GM12878 (cell line): ENCODE measurements around the gene CDC5L. TPM values are rescaled to one million over a fixed set of nuclear protein-coding genes. Genes with fewer than 3 reads are reported as not detected.
"Not testable (repeated sequence)": the region's sequence is repeated elsewhere in the genome, so short reads cannot be mapped to it uniquely, and the experiment has no call there.

ENCODE experiments used
- ATAC-seq: fragments of 200-7000 bp; cut with Tn5 transposase; 3 replicates; pipeline ENCODE4 v1.9.1; 2020; ENCODE audit warnings: mild to moderate bottlenecking, moderate library complexity
- BruUV-seq: library from RNA; stranded (reverse); fragments of 400-500 nt; replicated peaks from 2 replicates; lab custom pipeline; 2021; lab: Mats Ljungman, UMichigan
- CTCF ChIA-PET: fragments of 300-600 bp; sonication (Branson Sonifier 250); formaldehyde crosslinking; extraction: SDS; loops from one replicate; lab custom pipeline; 2021; ENCODE audit warnings: inconsistent platforms; lab: Yijun Ruan, JAX
- POLR2A ChIA-PET: fragments of 350-600 bp; formaldehyde crosslinking; extraction: SDS; loops from one replicate; lab custom pipeline; 2021; ENCODE audit warnings: inconsistent platforms; lab: Charles Lee
- RAD21 ChIA-PET: fragments of 300-600 bp; sonication (Branson Sonifier 250); formaldehyde crosslinking; loops from one replicate; lab custom pipeline; 2023; ENCODE audit warnings: antibody characterized with exemption; ENCODE audit not compliant: unreplicated experiment; lab: Charles Lee
- SMC1A ChIA-PET: fragments of 300-600 bp; sonication (Branson Sonifier 250); formaldehyde crosslinking; loops from one replicate; lab custom pipeline; 2023; ENCODE audit not compliant: unreplicated experiment, uncharacterized antibody; lab: Charles Lee
- DNase-seq: peaks from one replicate; pipeline ENCODE4 v3.0.0-alpha.2; 2011; ENCODE audit warnings: low read depth, low spot score
- FAIRE-seq: peaks from 3 replicates; lab custom pipeline; 2011; peaks lifted over from hg19 to GRCh38; lab: Jason Lieb, UNC
- H2AFZ ChIP-seq: 2 replicates; pipeline ENCODE4 v1.6.0; 2011; ENCODE audit warnings: low read depth, low read length, control low read depth; ENCODE audit not compliant: control insufficient read depth
- H3K27ac ChIP-seq: 2 replicates; pipeline ENCODE4 v1.5.1; 2011; ENCODE audit warnings: control low read depth; ENCODE audit not compliant: control insufficient read depth, insufficient read depth
- H3K27me3 ChIP-seq, 2 experiments: replicated peaks in 1 of 2; 2 replicates each; pipeline versions ENCODE4 v1.6.0 to v1.6.1; 2011; ENCODE audit warnings: low read length in 1 of 2; ENCODE audit not compliant: control insufficient read depth in 2 of 2, insufficient read depth in 2 of 2
- H3K36me3 ChIP-seq, 2 experiments: 2 replicates each; pipeline ENCODE4 v1.5.1; 2011; ENCODE audit warnings: low read length in 1 of 2; ENCODE audit not compliant: control insufficient read depth in 2 of 2, insufficient read depth in 2 of 2
- H3K4me1 ChIP-seq: 2 replicates; pipeline ENCODE4 v1.6.1; 2011; ENCODE audit warnings: mild to moderate bottlenecking, low read length, moderate library complexity, mixed read lengths; ENCODE audit not compliant: control insufficient read depth, insufficient read depth
- H3K4me2 ChIP-seq: 2 replicates; pipeline ENCODE4 v1.6.0; 2011; ENCODE audit warnings: control low read depth; ENCODE audit not compliant: control insufficient read depth, insufficient read depth
- H3K4me3 ChIP-seq: fragments of 200-600 bp; sonication (generic); 2 replicates; pipeline ENCODE4 v1.5.1; 2016
- H3K79me2 ChIP-seq: 2 replicates; pipeline ENCODE4 v1.6.0; 2011; ENCODE audit warnings: low read length; ENCODE audit not compliant: control insufficient read depth, insufficient read depth
- H3K9ac ChIP-seq: 2 replicates; pipeline ENCODE4 v1.8.0; 2011; ENCODE audit warnings: low read length, control low read depth, mixed read lengths; ENCODE audit not compliant: control insufficient read depth, insufficient read depth
- H3K9me3 ChIP-seq: replicated peaks from 3 replicates; pipeline ENCODE4 v1.5.1; 2011; ENCODE audit warnings: mild to moderate bottlenecking, low read length; ENCODE audit not compliant: control insufficient read depth, insufficient read depth
- H4K20me1 ChIP-seq: 2 replicates; pipeline ENCODE4 v1.6.0; 2011; ENCODE audit not compliant: control insufficient read depth, insufficient read depth
- ZBTB4 ChIP-seq: fragments of 450-650 bp; formaldehyde crosslinking; IDR thresholded peaks from 2 replicates; pipeline ENCODE4 v1.4.0; 2022; ENCODE audit warnings: mild to moderate bottlenecking, moderate library complexity
- ZNF687 ChIP-seq: fragments of 450-650 bp; IDR thresholded peaks from 2 replicates; pipeline ENCODE4 v1.6.1; 2017; ENCODE audit warnings: mild to moderate bottlenecking, moderate library complexity
- WGBS: methylation state at CpG from one replicate; pipeline ENCODE4 v1.1.6; 2016; ENCODE audit warnings: low lambda C conversion rate; ENCODE audit not compliant: insufficient replicate concordance, insufficient coverage; ENCODE audit errors: missing lambda C conversion rate; 5-methylcytosine and 5-hydroxymethylcytosine counted together
- in situ Hi-C: fragments of 300-500 bp; cut with MboI; formaldehyde crosslinking; loops from 9 replicates; pipeline ENCODE4 v1.14.3; 2018; ENCODE audit warnings: mixed read lengths
- intact Hi-C: fragments of 100-400 bp; cut with micrococcal nuclease; formaldehyde crosslinking; loops from one replicate; pipeline ENCODE4 v1.14.2; 2022; ENCODE audit not compliant: unreplicated experiment
- polyA plus RNA-seq, 11 experiments: library from polyadenylated mRNA; depleted of rRNA in 4 of 11; unstranded in 6 of 11; stranded (reverse) in 5 of 11; fragments of >200 nt; fragmentation: Nextera tagmentation in 4 of 11; fragmentation: Illumina TruSeq in 1 of 11; extraction: Ambion mirVana in 4 of 11; extraction: Trizol in 1 of 11; gene quantifications; 1 replicate in 1 of 11; 2 replicates in 10 of 11; pipeline versions ENCODE4 v1.2.1 to v1.2.3, GENCODE V29; 2011 to 2016; ENCODE audit warnings: inconsistent platforms in 2 of 11, missing spikeins in 2 of 11, low read depth in 1 of 11
- total RNA-seq, 4 experiments: library from RNA; depleted of rRNA in 3 of 4; stranded (reverse); fragments of >200 nt in 3 of 4; fragmentation: Illumina TruSeq in 1 of 4; extraction: Trizol in 1 of 4; gene quantifications; 2 replicates each; pipeline versions ENCODE4 v1.2.1 to v1.2.3, GENCODE V29; 2013 to 2021

The CDC5L gene
- total and polyA plus RNA-seq, 10 of the 15 experiments (the other 5 are each of a cell fraction or from before 2014, with no cell fraction given), result 13.2 to 29.4 (median 18.8) TPM

GRCh38 chr6:44446626-44447300, 59.3 kb downstream of the CDC5L start:
- intact Hi-C loops (no loop called here), in situ Hi-C loops (no loop called here)
- ChIA-PET RAD21 (no interaction called here), POLR2A (no interaction called here), SMC1A (interaction anchor here (0.8 to 1.8 kb wide), 3 partner anchors 10 to 15 kb away, joined by 3 to 5 read pairs (median 3); no protein-coding TSS in a partner anchor), CTCF (interaction anchor here (0.9 to 4.7 kb wide), 6 partner anchors 9 to 31 kb away, joined by 3 to 23 read pairs (median 4); no protein-coding TSS in a partner anchor)
- no peak overlapping the region for H2AFZ ChIP-seq
- H3K36me3 ChIP-seq, result peaks cover 5 to 12% of the 10 kb centered on the region in 2 experiments
- no peak overlapping the region for H3K9ac ChIP-seq
- WGBS, result 93% methylated on average over 4 of the region's 4 CpGs
- no peak for DNase-seq
- no peak overlapping the region for H3K4me3 ChIP-seq
- no peak for ATAC-seq
- peaks cover 7% of the 10 kb centered on the region; the same call in 2 of the 3 replicates for H3K9me3 ChIP-seq
- no peaks in the 10 kb centered on the region for H3K4me1 ChIP-seq
- no peaks in the 10 kb centered on the region for H3K27me3 ChIP-seq
- H3K79me2 ChIP-seq, result no peaks in the 10 kb centered on the region; the same call in 1 of the 2 replicates
- H3K27ac ChIP-seq, result no peak overlapping the region
- no TSS peak for BruUV-seq
- no peaks in the 10 kb centered on the region for H4K20me1 ChIP-seq
- H3K4me2 ChIP-seq, result no peak overlapping the region
- TF ChIP-seq ZNF687 (no peak), ZBTB4 (CRISPR knock-in tag) (no peak)
- no peak for FAIRE-seq

GRCh38 chr6:44449181-44449580, 61.7 kb downstream of the CDC5L start:
- in situ Hi-C loops, H3K27me3 ChIP-seq, H4K20me1 ChIP-seq, CTCF ChIA-PET, H3K9me3 ChIP-seq, RAD21 ChIA-PET, FAIRE-seq, DNase-seq, H3K4me2 ChIP-seq, H2AFZ ChIP-seq, H3K79me2 ChIP-seq, H3K36me3 ChIP-seq, H3K4me1 ChIP-seq, POLR2A ChIA-PET, H3K9ac ChIP-seq, H3K27ac ChIP-seq, ATAC-seq, H3K4me3 ChIP-seq, intact Hi-C loops, BruUV-seq, SMC1A ChIA-PET: not testable (repeated sequence)
- WGBS, result 98% methylated on average over 2 of the region's 2 CpGs
